DMS114 treated with DMSO at 0.1 percent for 48 hours (cell line): Measurements from ENCODE around the gene URGCP.
"Not testable (repeated sequence)": the region's sequence is repeated elsewhere in the genome, so short reads cannot be mapped to it uniquely, and the experiment has no call there.

Source experiments
- DNase-seq: peaks from one replicate; lab custom pipeline; 2025; ENCODE audit not compliant: unreplicated experiment; lab: John Stamatoyannopoulos, UW

Gene URGCP

DNA sequence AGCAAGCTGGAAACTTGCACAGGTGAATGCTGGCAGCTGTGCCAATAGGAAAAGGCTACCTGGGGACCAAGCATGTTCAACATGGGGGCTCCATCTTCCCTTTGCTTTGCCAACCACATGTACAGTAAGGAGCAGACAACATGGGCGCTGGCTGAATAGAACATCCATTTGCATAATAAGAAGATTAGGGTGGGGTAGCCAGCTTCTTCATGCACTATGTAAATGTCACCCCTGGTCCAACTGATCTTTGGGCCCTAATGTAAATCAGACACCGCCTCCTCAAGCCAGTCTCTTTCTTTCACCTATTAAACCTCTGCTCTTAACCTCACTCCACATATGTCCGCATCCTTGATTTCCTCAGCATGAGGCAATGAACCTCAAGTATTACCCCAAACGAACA lies 63.1 kb downstream of the URGCP start:
- no peak for DNase-seq

DNA sequence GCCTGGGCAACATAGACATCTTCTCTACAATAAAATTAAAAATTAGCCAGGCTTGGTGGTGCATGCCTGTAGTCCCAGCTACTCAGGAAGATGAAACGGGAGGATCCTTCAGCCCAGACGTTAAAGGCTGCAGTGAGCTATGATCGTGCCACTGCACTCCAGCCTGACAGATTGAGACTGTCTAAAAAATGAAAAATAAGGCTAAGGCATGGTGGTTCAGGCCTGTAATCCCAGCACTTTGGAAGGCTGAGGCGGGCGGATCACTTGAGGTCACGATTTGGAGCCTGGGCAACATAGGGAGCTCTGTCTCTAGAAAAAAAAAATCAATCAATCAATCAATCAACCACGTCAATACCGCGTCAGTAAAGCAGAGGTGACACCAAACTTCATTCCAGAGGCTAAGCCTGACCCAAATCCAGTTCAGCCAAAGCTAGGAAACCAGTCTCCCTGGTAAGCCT lies 68.2 kb downstream of the URGCP start:
- DNase-seq: no peak

DNA sequence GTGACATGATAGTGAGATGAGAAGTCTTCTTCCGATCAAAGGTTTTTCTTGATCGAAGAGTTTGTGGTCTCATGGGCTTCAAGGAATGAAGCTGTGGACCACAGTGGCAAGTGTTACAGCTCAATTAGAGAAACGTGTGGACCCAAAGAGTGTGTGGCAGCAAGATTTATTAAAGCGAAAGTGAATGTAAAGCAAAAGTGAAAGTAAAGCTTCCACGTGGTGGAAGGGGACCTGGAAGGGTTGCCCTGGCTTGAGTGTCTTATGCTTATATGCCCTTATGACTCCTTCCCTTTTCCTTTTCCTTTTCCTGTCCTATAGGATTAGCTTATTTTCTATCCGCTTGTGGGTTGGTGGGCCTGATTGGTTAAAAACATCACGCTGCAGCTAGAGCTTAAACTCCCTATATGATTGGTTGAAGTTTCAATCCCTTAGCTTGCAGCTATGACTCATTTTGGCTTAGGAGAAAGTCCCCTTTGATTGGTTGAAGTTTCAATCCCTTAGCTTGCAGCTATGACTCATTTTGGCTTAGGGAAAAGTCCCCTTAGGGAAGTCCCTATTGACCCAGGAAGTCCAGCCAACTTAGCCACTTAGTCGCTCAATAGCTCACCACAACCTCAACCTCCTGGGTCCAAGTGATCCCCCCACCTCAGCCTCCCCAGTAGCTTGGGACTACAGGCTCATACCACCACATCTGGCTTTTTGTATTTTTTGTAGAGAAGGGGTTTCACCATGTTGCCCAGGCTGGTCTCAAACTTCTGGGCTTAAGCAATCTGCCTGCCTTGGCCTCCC lies 71.7 kb downstream of the URGCP start:
- DNase-seq: peak; percentile 23

DNA sequence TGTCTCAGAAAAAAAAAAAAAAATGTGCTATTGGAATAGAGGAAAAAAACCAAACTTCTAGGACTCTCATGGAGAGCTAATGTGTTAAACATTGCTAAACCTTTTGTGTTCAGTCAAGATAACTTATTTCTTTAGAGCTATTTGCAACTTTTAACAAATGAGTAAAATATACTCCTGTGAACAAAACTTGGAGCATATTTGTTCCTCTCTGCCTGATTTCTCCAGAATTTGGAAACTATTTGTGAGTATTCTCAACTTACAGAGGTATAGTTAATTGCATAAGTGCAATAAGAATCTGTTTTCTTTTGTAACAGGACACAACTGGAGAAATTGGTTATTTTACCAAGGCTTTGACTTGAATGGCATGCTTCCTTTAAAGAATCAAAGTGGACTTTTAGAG lies 75.5 kb downstream of the URGCP start:
- not testable (repeated sequence) for DNase-seq
